ENCODE measurements around the gene EXT2.

Gene EXT2

DNA sequence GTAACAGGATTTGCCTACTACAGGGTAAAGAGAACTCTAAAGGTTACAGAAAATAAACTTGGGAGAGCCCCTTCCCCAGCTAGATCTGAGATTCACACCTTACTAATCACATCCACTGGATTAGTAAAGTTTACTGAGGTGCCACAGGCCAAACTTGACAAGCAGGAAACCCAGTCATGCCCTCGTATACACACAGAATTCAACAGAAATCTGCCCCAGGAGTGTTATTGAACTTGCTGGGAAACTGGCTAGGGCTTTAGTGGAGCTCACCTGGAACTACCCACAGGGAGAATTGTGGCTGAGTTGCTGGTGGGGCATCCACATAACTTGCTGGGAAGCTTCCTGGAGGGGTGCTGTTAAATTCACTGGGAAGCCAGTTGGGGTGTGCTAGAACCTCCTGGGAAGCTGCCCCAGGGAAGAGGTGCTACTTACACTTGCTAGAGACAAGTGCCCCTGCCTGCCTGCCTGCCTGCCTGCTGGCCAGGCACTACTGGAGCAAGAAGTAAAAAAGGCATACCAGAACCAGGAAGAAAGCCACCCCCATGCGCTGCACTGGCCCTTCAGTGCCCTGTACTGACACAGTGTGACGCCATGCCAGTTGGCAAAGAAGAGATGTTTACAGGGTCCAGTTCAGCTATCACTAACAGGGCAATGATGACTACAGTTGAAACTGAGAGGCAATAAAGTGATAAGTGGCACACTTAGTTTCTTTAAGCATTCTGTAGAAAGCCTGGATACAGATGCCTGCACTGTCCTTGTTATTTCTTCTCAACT, 108.0 kb downstream of the EXT2 start:
- no peak for DNase-seq (ENCODE audit: low read depth)

DNA sequence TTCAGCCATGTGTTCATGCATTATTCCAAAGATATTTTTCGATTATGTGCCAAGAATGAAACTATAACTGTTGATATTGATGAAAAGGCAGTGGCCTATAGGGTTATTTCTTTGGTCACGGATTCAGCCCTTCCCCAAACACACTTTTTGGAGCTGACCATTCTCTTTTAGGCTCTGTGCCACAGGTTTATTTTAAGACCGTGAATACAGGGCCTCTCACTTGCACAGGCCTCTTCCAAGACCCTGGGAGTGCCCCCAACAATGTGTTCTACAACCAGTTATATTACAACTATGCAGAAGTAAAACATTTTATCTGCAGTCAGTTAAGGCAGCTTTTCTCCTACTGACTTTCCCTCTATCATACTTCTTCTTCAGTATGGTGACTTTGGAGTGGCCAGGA, 109.9 kb downstream of the EXT2 start:
- no peak for DNase-seq (ENCODE audit: low read depth)

DNA sequence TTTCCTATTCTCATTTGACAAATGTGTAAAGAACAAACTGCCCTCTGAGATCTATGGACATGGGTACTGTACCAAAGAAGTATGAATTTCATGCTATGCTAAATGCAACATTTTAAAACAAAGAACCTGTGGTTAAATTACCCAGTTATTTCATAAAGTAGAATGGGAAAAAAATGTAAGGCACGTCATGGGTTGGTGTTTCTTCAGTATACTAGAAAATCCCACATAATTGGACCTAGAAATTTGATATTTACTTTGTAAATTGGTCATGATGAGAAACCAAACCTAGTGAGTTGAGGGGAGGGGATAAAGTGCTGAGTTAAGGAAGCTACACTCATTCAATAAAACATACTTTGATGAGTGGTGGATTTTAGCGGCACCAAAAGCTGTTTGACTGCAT, 110.4 kb downstream of the EXT2 start:
- DNase-seq (ENCODE audit: low read depth): no peak

DNA sequence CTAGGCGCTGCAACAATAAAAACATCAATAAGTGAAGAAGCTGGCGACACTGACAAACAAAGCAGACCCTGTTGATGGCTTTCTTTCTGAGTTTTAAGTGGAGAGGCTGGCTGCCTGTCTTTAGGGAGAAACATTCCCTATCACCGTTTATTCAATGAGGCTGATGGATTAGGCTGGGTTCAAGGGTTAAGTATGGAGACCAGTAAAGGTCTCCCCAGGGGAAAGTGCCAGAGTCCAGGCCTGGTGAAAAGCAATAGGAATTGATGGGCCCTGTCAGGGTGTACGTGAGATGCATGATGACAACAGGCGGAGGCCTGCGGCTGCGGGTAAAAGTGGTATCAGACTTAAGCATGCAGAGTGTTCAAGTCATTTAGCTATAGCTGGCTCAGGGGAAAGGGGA, 111.8 kb downstream of the EXT2 start:
- DNase-seq (ENCODE audit: low read depth): no peak

DNA sequence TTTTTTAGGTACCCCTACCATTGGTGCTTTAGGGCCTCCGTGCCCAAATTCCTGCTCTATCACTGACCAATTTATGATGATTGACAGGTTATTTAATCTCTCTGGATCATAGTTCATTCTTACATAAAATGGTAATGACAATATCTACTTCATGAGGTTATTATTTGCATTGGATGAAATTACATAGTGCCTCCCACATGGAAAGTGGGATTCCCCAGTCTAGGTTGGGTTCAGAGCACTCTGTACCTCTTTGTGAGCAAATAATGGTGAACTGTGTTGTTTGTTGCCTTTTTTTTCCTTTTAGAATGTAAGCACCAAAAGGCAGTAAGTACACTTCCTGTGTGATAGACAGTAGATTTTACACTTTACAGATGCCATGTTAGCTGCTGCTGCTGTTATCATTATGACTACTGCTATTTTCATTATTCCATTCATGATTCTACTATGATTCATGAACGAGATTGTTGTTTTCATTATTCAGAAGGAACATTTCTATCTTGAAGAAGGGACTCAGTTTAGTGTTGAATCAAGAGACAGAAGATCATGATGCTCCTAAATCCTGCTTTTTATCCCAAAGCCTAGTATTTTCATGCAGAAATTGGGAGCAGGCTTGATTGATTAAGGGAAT, 113.6 kb downstream of the EXT2 start:
- DNase-seq (ENCODE audit: low read depth): no peak

DNA sequence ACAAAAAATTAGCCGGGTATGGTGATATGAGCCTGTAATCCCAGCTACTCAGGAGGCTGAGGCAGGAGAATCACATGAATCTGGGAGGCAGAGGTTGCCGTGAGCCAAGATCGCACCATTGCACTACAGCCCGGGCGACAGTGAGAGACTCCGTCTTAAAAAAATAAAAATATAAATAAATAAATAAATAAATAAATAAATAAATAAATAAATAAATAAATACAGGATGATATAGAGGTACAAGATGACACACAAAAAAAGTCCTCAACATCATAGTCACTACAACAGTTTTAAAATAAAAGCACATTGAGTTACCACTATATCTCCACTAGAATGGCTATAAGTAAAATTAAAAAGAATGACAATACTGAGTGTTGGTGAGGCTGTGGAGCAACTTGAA, 116.7 kb downstream of the EXT2 start:
- no peak for DNase-seq (ENCODE audit: low read depth)

DNA sequence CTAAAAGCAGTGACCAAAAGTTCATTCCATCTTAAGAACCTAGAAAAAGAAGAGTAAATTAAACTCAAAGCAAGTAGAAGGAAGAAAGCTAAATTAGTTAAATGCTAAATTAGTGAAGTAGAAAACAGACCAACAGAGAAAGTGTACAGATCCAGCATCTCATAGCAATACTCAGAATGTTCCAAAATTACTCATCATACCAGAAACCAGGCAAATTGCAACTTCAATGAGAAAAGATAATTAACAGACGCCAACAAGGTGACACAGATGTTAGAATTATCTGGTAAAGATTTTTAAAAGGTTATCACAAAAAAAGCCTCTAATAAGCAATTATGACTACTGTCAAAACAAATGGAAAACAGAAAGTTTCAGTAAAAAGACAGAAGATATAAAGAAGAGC, 117.7 kb downstream of the EXT2 start:
- DNase-seq (ENCODE audit: low read depth): no peak

DNA sequence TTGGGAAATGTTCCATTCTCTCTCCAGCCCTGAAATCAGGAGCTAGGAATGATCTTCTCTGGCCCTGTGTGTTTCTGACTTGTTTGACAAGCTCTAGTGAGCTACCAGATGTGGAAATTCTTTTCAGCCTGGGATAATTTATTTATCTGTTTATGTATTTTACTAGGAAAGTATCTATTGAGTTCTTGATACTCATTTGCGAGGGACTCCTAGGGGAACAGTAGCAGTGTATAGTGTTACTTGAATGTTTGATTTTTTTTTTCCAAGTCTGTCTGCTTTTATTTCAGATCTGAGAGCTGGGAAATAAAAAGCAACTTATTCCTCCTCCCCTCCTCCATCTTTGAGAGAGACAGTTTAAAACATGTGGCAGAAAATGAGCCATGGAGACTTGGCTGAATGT, 122.0 kb downstream of the EXT2 start:
- no peak for DNase-seq (ENCODE audit: low read depth)

DNA sequence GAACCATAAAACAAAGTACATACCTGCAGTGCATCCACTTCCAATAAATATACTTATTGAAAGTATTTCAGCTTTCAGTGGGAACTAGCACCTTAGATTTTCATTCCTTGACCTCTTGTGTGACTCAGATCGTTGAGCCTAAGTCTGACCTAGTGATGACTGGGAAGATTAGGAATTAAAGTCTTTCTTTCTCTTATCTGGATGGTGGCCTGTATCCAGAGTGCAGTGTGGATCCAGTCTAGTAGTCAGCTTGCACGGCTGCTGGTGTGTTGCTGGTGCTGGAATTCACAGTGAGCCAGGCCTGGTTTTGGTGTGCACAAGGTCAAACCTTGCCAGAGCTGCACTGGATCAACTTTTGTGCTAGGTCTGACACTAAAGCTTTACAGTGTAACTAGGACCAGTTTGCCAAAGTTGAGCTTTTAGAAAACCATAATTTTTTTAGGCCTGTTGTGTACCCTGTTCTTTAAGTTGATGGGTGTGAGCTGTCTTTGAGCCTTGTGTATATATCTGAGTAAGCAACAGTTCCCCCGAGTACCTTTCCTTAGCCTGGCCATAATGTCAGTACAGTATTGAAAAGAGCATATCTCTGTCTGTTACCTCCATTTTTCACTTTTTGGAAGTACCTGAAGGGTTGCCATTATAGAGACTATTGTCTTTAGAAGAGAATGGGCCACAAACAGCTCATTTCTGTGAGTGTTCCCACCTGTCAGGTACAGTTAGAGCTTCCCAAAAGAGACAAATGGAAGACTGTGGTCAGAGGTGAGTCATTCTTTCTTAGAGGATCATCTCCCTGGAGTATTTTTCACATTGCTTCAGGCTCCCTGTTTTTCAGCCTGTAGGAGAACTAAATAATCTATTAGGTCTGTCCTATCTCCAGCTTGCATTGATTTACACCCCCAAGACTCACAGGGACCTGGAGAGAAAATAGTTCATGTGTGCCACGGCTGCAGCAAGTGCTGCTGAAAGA, 124.6 kb downstream of the EXT2 start:
- no peak for DNase-seq (ENCODE audit: low read depth)

DNA sequence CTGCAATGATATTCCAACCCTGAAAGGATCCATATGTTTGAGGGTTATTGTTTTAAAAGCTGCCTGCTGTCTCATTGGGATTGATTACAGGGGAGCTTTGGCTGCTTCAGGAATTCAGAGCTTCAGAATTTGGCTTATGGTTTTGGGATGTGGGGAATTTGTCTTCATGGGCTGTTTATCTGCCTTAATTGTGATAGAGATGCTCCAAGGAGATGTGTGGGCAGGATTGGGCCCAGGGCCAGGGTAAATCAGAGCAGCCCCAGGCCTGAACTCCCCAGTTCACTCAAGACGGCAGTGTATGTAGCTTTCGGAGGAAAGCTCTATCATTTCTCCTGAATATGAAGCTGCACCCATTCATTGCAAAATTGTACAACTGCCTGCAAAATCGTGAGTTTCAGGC, 126.0 kb downstream of the EXT2 start:
- no peak for DNase-seq (ENCODE audit: low read depth)

DNA sequence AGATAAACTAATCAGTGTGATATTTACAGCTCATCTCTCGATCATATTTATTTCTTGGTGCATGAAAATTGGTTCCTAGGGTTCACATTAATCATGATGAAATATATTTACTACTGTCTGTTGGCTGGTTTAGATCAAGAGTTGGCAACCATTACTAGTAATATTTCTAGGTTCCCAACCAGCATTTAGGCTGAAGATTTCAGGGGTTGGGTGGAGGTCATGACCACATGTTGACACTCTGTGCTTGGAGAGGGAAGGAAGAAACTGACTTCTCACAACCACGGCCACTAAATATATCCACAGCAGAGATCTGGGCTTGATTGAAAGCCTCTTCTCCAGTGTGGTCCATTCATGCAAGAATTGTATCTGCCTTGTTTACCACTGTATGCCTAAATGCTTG, 126.5 kb downstream of the EXT2 start:
- no peak for DNase-seq (ENCODE audit: low read depth)

DNA sequence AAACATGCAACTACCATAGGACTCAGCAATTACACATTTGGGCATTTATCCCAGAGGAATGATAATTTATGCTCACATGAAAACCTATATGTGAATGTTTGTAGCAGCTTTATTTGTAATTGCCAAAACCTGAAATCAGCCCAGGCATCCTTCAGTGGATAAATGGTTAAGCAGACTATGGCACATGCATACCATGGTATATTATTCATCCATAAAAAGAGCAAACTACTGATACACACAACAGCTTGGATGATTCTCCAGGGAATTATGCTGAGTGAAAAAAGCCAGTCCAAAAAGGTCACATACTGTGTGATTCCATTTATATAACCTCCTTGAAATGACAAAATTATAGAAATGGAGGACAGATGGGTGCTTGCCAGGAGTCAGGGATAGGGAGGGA, 127.8 kb downstream of the EXT2 start:
- no peak for DNase-seq (ENCODE audit: low read depth)

DNA sequence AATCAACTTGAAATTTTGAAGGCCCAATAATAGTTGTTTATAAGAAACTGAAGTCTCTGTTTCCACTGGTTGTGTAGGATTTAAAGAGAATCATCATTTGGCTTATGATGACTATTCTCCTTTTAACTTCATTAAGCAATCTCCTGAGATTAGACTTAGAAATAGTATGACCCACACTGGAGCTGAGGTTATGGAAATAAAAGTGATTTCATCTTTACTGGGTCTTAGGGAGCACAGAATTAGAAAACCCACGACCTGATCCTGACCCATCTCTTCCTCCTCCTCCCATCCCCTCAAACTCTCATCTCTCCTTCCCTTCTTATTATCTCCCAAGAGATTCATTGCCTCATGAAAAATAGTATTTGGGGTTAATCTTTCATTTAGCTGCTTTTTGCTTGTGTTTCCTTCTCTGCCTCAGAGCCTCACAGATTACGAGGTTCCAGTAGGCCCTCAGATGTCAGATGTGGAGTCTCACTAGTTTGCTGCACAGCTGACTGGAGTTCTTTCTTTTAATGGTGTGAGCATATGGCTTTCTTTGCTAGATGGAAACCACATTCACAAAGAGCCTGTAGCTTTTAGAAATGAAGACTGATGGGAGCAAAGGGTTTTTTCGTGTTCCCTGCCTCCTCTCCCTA, 129.5 kb downstream of the EXT2 start:
- DNase-seq (ENCODE audit: low read depth): no peak

DNA sequence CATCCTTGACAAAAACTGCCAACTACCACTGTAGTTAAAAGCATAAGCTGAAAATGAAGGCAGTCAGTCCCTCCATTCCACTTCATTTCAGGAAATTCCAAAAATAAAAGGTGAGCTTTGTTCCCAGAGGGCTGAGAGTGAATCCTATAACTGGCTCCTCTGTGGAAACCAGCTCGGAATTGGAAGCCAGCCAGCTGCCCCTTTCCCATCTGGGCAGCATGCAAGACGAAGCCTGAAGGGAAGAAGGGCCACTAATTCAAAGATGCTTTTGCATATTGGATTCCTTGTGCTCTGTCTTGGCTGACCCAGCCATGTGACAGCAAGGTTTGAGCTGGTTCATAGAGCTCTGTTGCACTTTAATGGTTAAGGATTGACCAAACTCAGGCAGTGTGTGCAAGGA, 131.0 kb downstream of the EXT2 start:
- no peak for DNase-seq (ENCODE audit: low read depth)

DNA sequence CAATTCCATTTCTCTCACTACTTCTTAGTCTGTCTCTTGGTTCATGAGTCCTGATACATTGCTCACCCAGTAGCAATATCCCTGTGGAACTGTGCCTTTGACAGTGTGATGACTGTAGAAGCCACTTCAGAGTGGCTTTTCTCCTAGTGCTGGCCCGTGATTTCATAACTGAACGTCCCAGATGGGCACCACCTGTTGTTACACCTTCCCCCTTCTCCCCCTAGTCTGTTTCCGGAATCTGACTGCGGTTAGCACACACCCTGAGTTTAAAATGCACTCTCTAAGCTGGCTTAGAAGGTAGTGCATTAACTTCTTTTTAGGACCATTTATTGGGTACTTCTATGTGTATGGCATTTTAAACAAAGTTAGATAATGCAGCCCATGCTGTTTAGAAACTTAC, 131.5 kb downstream of the EXT2 start:
- DNase-seq (ENCODE audit: low read depth): no peak

DNA sequence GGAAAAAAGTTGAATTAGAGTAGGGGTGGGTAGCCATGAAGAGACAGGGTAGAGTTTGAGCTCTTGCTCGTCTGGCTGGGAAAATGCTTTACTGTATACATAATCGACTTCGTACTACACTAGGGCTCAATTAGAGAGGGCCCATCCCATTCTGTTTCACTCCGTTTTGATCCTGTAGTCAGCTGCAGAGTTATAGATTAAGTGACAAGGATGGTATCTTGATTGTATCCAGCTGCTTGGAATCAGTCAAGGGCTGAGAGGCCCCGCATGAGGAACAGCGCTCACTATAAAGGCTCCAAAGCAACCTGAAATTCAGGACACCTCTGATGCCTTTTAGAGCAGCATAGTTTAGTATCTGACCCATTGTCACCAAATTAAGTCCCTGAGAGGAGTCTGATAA, 132.9 kb downstream of the EXT2 start:
- DNase-seq (ENCODE audit: low read depth): no peak

DNA sequence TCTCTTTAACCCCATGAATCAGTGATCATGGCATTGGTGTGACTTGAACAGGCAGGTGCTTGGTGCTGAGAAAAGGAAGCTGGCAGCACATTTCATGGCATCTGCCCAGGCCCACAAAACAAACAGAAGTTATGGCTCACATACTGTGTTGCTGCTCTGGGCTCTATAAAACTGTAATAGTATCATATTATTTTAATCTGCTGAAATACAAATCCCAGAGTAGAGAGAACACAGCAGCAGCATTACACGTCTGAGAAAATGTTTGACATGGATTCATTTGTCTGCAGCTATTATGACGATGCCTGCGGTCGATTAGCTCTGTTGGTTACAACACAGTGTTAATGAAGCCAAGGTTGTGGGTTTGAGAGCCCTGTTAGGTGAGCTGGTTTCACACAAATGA, 133.6 kb downstream of the EXT2 start:
- no peak for DNase-seq (ENCODE audit: low read depth)

DNA sequence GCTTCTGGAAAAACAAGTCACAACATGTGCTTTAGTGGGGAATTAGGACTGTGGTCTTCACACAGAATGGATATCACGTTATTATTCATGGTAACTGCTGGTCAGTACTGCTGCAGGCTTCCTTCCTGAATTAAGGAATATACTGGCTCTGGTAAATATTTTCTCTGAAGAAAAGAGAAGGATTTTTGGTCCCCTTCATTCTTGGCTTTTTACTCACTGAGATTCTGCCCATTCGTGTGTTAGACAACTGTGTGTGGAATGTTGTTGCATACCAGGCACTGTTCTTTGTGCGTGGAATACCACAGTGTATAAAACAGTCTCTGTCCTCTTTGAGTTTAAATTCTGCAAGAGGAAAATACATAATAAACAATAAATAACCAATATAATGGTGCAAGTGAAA, 134.1 kb downstream of the EXT2 start:
- DNase-seq (ENCODE audit: low read depth): no peak

DNA sequence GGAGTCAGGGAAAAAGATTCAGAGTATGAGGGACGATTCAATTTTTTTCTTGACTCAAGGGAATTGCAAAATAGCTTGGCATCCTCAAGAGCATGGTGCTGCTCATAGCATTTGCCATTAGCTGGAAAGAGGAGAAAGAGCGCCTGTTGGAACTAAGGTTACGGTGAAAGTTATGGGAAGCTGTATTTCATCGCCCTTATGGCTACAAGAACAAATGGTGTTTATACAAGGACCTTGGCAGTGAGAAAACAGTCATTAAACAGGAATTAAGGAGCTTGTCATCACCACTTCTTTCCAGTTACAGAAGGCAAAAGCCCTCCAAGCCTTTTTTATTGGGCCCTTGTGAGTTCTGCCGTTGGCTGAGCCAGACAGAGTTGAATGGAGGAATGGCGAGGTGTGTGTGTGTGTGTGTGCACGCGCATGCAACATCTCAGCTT, 140.3 kb downstream of the EXT2 start:
- DNase-seq (ENCODE audit: low read depth): no peak

DNA sequence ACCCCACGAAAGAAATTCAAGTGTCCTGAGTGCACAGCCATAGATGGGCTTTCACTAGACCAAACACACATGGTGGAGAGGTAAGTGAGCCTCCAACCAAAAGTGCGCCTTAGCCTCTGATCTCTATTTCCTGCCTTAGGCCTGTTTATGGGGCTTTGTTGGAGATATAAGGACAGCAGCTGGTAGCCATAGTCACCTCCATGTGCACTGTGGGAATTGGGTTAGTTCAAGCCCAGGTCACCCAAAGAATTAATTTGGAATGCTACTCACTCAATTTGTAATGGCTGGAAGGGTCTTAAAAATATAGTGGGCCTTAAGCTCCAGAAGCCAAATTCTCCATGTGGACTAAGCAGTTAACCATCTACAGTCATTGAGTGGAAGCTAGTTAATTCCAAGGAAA, 140.8 kb downstream of the EXT2 start:
- DNase-seq (ENCODE audit: low read depth): no peak

DNA sequence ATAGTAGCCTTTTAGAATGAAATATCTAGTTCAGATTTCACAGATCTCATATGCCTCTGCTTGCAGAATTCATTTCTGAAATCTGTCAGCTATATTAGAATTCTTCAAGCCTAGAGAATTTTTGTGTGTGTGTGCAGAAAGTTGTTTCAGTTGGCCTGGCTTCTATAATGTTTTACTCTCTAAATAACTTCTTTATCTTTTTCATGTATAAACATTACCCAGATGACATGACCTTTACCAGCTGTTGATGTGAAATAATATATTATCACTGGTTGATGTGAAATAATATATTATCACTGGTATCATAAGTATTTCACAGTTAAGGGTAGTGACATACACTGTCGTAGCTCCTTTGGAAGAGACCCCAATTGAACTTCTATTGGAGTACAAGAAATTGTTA, 141.7 kb downstream of the EXT2 start:
- DNase-seq (ENCODE audit: low read depth): no peak

DNA sequence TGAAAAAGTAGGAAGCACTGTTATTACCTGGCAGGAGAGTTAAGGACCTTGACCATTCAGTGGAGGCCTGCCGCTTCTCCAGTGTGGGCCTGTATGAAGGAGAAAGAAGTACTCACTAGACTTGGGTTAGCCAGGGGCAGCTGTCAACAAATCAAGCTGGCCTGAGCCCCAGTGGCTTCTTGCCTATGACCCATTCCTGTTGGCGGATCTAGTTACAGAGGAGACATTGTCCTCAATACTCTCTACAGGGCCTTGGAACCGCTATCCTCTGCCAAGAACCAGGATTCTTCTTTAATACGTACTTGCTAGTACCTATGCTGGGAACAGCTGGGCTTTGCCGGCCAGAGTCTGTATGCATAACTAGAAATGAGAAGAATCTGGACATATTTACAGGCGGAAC, 146.4 kb downstream of the EXT2 start:
- no peak for DNase-seq (ENCODE audit: low read depth)

Data from stimulated activated CD8-positive, alpha-beta memory T cell treated with anti-CD3 and anti-CD28 coated beads, Interleukin-7, amount 100 ng/mL, for 24 hours (primary cell).